ENCODE data around the gene ZNF22. TPM values are rescaled to one million over a fixed set of nuclear protein-coding genes. Genes with fewer than 3 reads are reported as not detected.

Gene ZNF22
- total RNA-seq, 5 donors from 2014 or later (not counting 1 experiment from before 2014, with no cell fraction given): 18.4 to 27.5 (median 21.1) TPM

DNA sequence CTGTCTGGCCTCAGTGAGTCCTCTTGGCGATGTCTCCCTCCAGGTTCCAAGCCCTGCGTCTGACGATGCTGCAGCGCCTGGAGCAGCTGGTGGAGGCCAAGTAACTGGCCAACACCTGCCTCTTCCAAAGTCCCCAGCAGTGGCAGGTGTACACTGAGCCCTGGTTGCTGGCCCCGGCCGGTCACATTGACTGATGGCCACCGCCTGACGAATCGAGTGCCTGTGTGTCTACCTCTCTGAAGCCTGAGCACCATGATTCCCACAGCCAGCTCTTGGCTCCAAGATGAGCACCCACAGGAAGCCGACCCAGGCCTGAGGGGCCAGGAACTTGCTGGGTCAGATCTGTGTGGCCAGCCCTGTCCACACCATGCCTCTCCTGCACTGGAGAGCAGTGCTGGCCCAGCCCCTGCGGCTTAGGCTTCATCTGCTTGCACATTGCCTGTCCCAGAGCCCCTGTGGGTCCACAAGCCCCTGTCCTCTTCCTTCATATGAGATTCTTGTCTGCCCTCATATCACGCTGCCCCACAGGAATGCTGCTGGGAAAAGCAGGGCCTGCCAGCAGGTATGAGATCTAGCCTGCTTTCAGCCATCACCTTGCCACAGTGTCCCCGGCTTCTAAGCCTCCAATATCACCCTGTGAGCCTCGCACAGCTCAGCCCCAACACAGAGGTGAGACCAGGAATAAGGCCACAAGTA, 7.3 kb upstream of the ZNF22 start:
- Histone ChIP-seq H3K4me3 (ENCODE audit: control insufficient read depth in 1 of 2, extremely low read depth in 1 of 2, low read length in 1 of 2) (no peak overlapping the region), H3K9me3 (no peaks in the 10 kb centered on the region), H3K27ac (ENCODE audit: low read length) (no peak overlapping the region), H3K36me3 (ENCODE audit: control insufficient read depth in 2 of 2, extremely low read depth in 1 of 2, insufficient read depth in 1 of 2, low read length in 1 of 2) (no peaks in the 10 kb centered on the region), H3K4me1 (ENCODE audit: control insufficient read depth in 1 of 2, extremely low read depth in 1 of 2, insufficient read depth in 2 of 2, low read length in 2 of 2) (peaks cover 13 to 25% of the 10 kb centered on the region in 2 experiments), H3K27me3 (replicated peaks in 1 of 2; ENCODE audit: control insufficient read depth in 2 of 2, extremely low read depth in 1 of 2, insufficient read depth in 2 of 2, low read length in 1 of 2) (peaks cover 0 to 13% of the 10 kb centered on the region in 2 experiments)
- no peaks in the 10 kb centered on the region for H3K36me3 Mint-ChIP-seq
- 95% methylated on average over 13 of the region's 14 CpGs for WGBS (ENCODE audit: insufficient coverage)
- no peak for ATAC-seq (replicated peaks in 1 of 4)
- H3K4me3 Mint-ChIP-seq: no peak overlapping the region
- H3K4me1 Mint-ChIP-seq: peaks cover 16 to 22% (median 19%) of the 10 kb centered on the region in 3 donors
- no peaks in the 10 kb centered on the region for H3K9me3 Mint-ChIP-seq
- CTCF ChIA-PET: interaction anchor here in 1 of 2 donors (0.6 kb wide), 1 partner anchor 116 kb away, joined by 3 read pairs; no protein-coding TSS in a partner anchor
- no peak overlapping the region for H3K27ac Mint-ChIP-seq
- DNase-seq: no peak
- POLR2A ChIA-PET: no interaction called here
- H3K27me3 Mint-ChIP-seq: peaks cover 0 to 6% of the 10 kb centered on the region in 2 donors

DNA sequence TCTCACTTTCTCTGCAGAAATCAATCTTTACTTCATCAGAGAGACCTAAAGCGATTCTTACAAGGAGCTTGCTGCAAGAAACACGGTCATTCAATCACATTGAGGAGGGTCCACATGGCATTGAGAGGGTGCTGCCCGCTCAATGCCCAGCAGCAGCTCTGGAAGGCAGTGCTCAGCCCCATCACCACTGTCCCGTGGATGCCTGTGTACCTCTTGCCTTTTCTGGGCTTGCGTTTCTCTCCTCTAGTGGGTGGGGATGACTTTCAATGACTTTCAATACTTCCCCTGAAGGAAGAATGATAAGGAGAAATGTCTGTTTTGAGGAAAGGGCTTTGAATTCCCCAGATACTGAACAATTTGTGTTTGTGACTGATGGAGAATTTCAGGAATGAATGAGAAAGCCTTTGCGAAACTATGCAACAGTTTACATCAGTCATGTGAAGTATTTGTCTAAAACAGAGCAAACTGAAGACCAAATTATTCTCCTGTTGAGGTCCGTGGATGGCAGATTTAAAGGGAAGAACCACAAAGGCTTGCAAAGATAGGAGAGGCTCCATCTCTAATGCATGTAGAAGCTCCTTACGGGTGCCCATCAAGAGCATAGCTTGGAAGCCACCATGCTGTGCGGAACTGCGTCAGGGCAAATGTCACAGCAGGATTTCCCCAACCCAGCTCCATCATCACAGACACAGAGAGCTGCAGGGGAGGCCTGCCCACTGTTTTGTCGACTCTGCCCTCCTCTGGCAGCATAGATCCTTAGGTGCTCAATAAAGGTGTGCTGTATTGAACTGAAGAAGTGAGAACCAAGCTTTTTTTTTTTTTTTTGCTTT, 6.6 kb upstream of the ZNF22 start:
- H3K27me3 ChIP-seq (replicated peaks in 1 of 2; ENCODE audit: control insufficient read depth in 2 of 2, extremely low read depth in 1 of 2, insufficient read depth in 2 of 2, low read length in 1 of 2): peaks cover 0 to 12% of the 10 kb centered on the region in 2 experiments
- 100% methylated on average over 3 of the region's 11 CpGs for WGBS (ENCODE audit: insufficient coverage)
- Mint-ChIP-seq H3K4me3 (no peak overlapping the region), H3K27ac (no peak overlapping the region), H3K27me3 (peaks cover 0 to 6% of the 10 kb centered on the region in 2 donors), H3K4me1 (peaks cover 16 to 22% (median 19%) of the 10 kb centered on the region in 3 donors), H3K9me3 (no peaks in the 10 kb centered on the region), H3K36me3 (no peaks in the 10 kb centered on the region)
- no peak for DNase-seq
- no peaks in the 10 kb centered on the region for H3K36me3 ChIP-seq (ENCODE audit: control insufficient read depth in 2 of 2, extremely low read depth in 1 of 2, insufficient read depth in 1 of 2, low read length in 1 of 2)
- CTCF ChIA-PET: interaction anchor here (0.5 to 0.6 kb wide), 4 partner anchors 77 to 1784 kb away, joined by 3 to 4 read pairs (median 4); no protein-coding TSS in a partner anchor
- no peak for ATAC-seq (replicated peaks in 1 of 4)
- POLR2A ChIA-PET: interaction anchor here in 1 of 2 donors (0.6 kb wide), 1 partner anchor 672 kb away, joined by 3 read pairs; no protein-coding TSS in a partner anchor
- no peak overlapping the region for H3K27ac ChIP-seq (ENCODE audit: low read length)
- H3K4me1 ChIP-seq (ENCODE audit: control insufficient read depth in 1 of 2, extremely low read depth in 1 of 2, insufficient read depth in 2 of 2, low read length in 2 of 2): peaks cover 13 to 25% of the 10 kb centered on the region in 2 experiments
- H3K9me3 ChIP-seq: no peaks in the 10 kb centered on the region
- no peak overlapping the region for H3K4me3 ChIP-seq (ENCODE audit: control insufficient read depth in 1 of 2, extremely low read depth in 1 of 2, low read length in 1 of 2)

DNA sequence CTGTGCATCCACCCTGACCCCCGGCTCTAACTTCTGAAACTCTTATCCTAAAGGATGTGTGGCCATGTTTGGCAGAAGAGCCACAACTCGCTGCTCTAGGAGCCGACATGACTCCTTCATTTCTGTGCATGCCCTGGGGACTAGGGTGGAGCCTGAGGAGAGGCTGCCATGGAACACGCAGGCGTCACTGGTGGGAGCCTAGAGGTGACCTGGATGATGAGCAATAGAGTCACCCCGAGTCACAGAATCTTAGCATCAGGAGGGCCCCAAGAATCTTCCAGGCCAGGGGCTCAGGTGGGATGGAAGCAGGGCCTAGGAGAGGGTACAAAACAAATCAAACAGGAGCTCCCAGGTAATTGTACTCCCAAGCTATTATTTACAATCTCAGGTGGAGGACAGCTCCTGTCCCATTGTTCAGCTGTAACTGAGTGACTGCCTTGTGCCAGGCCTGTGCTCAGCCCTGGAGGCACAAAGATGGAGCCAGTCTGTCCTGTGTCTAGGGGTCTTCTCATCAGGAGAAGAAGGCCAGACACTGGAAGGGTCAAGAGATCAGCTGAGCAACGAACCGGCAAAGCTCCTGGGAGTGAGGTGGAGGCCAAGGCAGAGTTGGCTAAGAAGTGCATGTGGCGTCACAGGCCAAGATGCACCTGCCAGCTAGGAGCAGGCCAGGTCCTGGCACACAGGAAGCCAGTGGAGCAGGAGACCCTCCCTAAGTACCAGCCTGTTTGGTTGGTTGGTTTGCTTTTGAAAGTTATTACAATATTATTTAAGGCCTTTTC, 5.8 kb upstream of the ZNF22 start:
- peak overlapping the region; percentile 27 for H3K27ac ChIP-seq (ENCODE audit: low read length)
- peak overlapping the region in 1 of 3 donors; percentile 25 for H3K4me3 Mint-ChIP-seq
- CTCF ChIA-PET: interaction anchor here (0.5 to 1.4 kb wide), 4 partner anchors 12 to 86 kb away, joined by 3 to 4 read pairs (median 3); no protein-coding TSS in a partner anchor
- H3K4me1 Mint-ChIP-seq: peaks cover 20 to 26% (median 24%) of the 10 kb centered on the region in 3 donors
- H3K9me3 ChIP-seq: no peaks in the 10 kb centered on the region
- H3K36me3 ChIP-seq (ENCODE audit: control insufficient read depth in 2 of 2, extremely low read depth in 1 of 2, insufficient read depth in 1 of 2, low read length in 1 of 2): no peaks in the 10 kb centered on the region
- no peaks in the 10 kb centered on the region for H3K36me3 Mint-ChIP-seq
- H3K4me3 ChIP-seq (ENCODE audit: control insufficient read depth in 1 of 2, extremely low read depth in 1 of 2, low read length in 1 of 2): no peak overlapping the region
- 92% methylated on average over 4 of the region's 9 CpGs for WGBS (ENCODE audit: insufficient coverage)
- POLR2A ChIA-PET: no interaction called here
- peaks cover 0 to 4% of the 10 kb centered on the region in 2 experiments for H3K27me3 ChIP-seq (replicated peaks in 1 of 2; ENCODE audit: control insufficient read depth in 2 of 2, extremely low read depth in 1 of 2, insufficient read depth in 2 of 2, low read length in 1 of 2)
- no peaks in the 10 kb centered on the region for H3K9me3 Mint-ChIP-seq
- peaks cover 0 to 4% of the 10 kb centered on the region in 2 donors for H3K27me3 Mint-ChIP-seq
- ATAC-seq (replicated peaks in 1 of 4) (peak in 1 of 4 experiments; percentile 29), DNase-seq (no peak)
- H3K27ac Mint-ChIP-seq: peak overlapping the region in 1 of 2 donors; percentile 46
- H3K4me1 ChIP-seq (ENCODE audit: control insufficient read depth in 1 of 2, extremely low read depth in 1 of 2, insufficient read depth in 2 of 2, low read length in 2 of 2): peaks cover 13 to 25% of the 10 kb centered on the region in 2 experiments

DNA sequence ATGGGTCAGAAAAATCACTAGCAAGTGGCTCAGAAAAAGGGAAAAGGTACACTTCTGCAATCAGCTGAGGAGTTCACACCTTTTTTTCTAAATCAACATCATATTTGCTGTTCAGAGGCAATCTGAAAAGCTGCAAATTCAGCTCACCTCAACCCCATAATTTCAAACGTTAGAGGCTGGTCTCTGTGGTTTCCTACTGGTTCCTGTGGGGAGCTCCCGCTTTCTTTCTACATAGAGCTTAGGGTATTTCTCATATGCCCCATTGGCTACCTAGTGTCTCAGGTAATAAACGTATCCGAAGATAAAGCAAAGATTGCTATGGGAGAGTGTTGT, 5.2 kb upstream of the ZNF22 start:
- CTCF ChIA-PET: interaction anchor here (0.7 to 1.4 kb wide), 3 partner anchors 12 to 36 kb away, joined by 3 read pairs; no protein-coding TSS in a partner anchor
- peak overlapping the region; percentile 46 to 67 for H3K27ac Mint-ChIP-seq
- H3K4me1 Mint-ChIP-seq: peaks cover 26 to 32% (median 30%) of the 10 kb centered on the region in 3 donors
- no peaks in the 10 kb centered on the region for H3K36me3 ChIP-seq (ENCODE audit: control insufficient read depth in 2 of 2, extremely low read depth in 1 of 2, insufficient read depth in 1 of 2, low read length in 1 of 2)
- WGBS (ENCODE audit: insufficient coverage): 14% methylated on average over 2 of the region's 4 CpGs
- peaks cover 0 to 2% of the 10 kb centered on the region in 2 experiments for H3K27me3 ChIP-seq (replicated peaks in 1 of 2; ENCODE audit: control insufficient read depth in 2 of 2, extremely low read depth in 1 of 2, insufficient read depth in 2 of 2, low read length in 1 of 2)
- no peak overlapping the region for H3K4me3 Mint-ChIP-seq
- H3K9me3 ChIP-seq: no peaks in the 10 kb centered on the region
- peak in 1 of 35 experiments; percentile 34 for DNase-seq
- peak overlapping the region; percentile 22 for H3K27ac ChIP-seq (ENCODE audit: low read length)
- no peaks in the 10 kb centered on the region for H3K27me3 Mint-ChIP-seq
- no peaks in the 10 kb centered on the region for H3K9me3 Mint-ChIP-seq
- ATAC-seq (replicated peaks in 1 of 4): peak in 2 of 4 experiments; percentile 47 to 78
- H3K4me1 ChIP-seq (ENCODE audit: control insufficient read depth in 1 of 2, extremely low read depth in 1 of 2, insufficient read depth in 2 of 2, low read length in 2 of 2): peaks cover 13 to 30% of the 10 kb centered on the region in 2 experiments
- H3K36me3 Mint-ChIP-seq: no peaks in the 10 kb centered on the region
- no peak overlapping the region for H3K4me3 ChIP-seq (ENCODE audit: control insufficient read depth in 1 of 2, extremely low read depth in 1 of 2, low read length in 1 of 2)
- POLR2A ChIA-PET: no interaction called here

DNA sequence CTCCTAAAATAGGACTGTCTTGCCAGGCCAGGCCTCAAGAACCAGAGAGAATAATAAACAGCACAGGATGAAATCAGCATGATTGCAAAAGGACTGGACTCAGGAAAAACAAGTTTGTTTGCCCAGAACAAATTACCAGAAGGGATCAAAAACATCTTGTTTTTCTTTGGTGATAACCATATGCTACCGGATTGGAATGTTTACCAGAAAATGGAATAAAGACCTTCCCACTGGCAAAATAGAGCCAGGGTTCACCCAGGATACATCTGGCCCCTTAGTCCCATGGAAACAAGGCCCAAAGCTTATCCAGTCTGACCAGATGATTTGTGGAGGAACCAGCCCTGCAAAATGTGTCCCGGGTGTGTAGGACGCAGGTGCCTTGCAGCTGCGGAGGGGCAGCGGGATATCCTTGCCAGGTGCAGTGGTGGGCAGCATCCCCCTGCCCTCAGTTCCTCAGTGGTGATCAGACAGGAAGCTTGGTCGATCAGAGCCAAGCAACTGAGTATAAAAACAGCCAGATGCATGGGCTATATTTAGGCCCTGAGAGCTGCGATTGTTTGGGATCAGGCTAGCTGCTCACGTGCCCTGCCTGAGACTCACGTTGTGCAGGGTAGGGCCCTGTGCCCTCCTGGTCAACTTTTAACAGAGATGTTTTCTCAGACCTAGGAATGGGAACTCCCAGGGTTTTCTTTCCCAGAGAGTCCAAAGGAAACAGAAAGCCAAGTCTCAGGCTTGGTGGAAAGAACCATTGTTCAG, 4.6 kb upstream of the ZNF22 start:
- no peak overlapping the region for H3K4me3 Mint-ChIP-seq
- Histone ChIP-seq H3K4me3 (ENCODE audit: control insufficient read depth in 1 of 2, extremely low read depth in 1 of 2, low read length in 1 of 2) (no peak overlapping the region), H3K27me3 (replicated peaks in 1 of 2; ENCODE audit: control insufficient read depth in 2 of 2, extremely low read depth in 1 of 2, insufficient read depth in 2 of 2, low read length in 1 of 2) (no peaks in the 10 kb centered on the region), H3K27ac (ENCODE audit: low read length) (peak overlapping the region; percentile 22), H3K36me3 (ENCODE audit: control insufficient read depth in 2 of 2, extremely low read depth in 1 of 2, insufficient read depth in 1 of 2, low read length in 1 of 2) (no peaks in the 10 kb centered on the region), H3K4me1 (ENCODE audit: control insufficient read depth in 1 of 2, extremely low read depth in 1 of 2, insufficient read depth in 2 of 2, low read length in 2 of 2) (peaks cover 13 to 32% of the 10 kb centered on the region in 2 experiments), H3K9me3 (no peaks in the 10 kb centered on the region)
- WGBS (ENCODE audit: insufficient coverage): 62% methylated on average over 8 of the region's 9 CpGs
- DNase-seq (no peak), ATAC-seq (replicated peaks in 1 of 4) (no peak)
- no peaks in the 10 kb centered on the region for H3K9me3 Mint-ChIP-seq
- POLR2A ChIA-PET: no interaction called here
- H3K27ac Mint-ChIP-seq: peak overlapping the region; percentile 46 to 67
- CTCF ChIA-PET: interaction anchor here (0.6 to 1.4 kb wide), 3 partner anchors 19 to 37 kb away, joined by 3 read pairs; no protein-coding TSS in a partner anchor
- H3K36me3 Mint-ChIP-seq: no peaks in the 10 kb centered on the region
- peaks cover 27 to 34% (median 32%) of the 10 kb centered on the region in 3 donors for H3K4me1 Mint-ChIP-seq
- H3K27me3 Mint-ChIP-seq: no peaks in the 10 kb centered on the region

Measured in T-cell (primary cell).